Osteoblast (primary cell): ENCODE measurements around the gene NRARP. TPM values are rescaled to one million over a fixed set of nuclear protein-coding genes. Genes with fewer than 3 reads are reported as not detected.

Experiments used
- DNase-seq: peaks from one replicate; pipeline ENCODE4 v3.0.0; 2011; ENCODE audit warnings: low spot score, mixed read lengths; ENCODE audit not compliant: insufficient read length; ENCODE audit errors: missing footprints
- H2AFZ ChIP-seq: 2 replicates; pipeline ENCODE4 v1.6.0; 2011; ENCODE audit warnings: mild to moderate bottlenecking, low read length
- H3K27ac ChIP-seq: 2 replicates; pipeline ENCODE4 v1.5.1; 2011; ENCODE audit warnings: mild to moderate bottlenecking, low read depth, low read length, moderate library complexity
- H3K27me3 ChIP-seq: 2 replicates; pipeline ENCODE4 v1.6.0; 2012; ENCODE audit warnings: mild to moderate bottlenecking, control low read depth, inconsistent platforms, low read length, moderate library complexity; ENCODE audit not compliant: insufficient read depth
- H3K36me3 ChIP-seq: 2 replicates; pipeline ENCODE4 v1.5.1; 2011; ENCODE audit warnings: mild to moderate bottlenecking, low read length, control low read depth, moderate library complexity; ENCODE audit not compliant: insufficient read depth
- H3K4me1 ChIP-seq: 2 replicates; pipeline ENCODE4 v1.5.1; 2011; ENCODE audit warnings: mild to moderate bottlenecking, low read length, control low read depth, moderate library complexity; ENCODE audit not compliant: insufficient read depth
- H3K4me2 ChIP-seq: 2 replicates; pipeline ENCODE4 v1.6.0; 2011; ENCODE audit warnings: mild to moderate bottlenecking, low read length; ENCODE audit not compliant: insufficient read depth
- H3K4me3 ChIP-seq: fragments of 200-600 bp; sonication (generic); 3 replicates; pipeline ENCODE4 v1.5.1; 2012; ENCODE audit warnings: mild to moderate bottlenecking, low read length, inconsistent platforms; ENCODE audit not compliant: insufficient read depth
- H3K79me2 ChIP-seq: 2 replicates; pipeline ENCODE4 v1.6.0; 2012; ENCODE audit warnings: mild to moderate bottlenecking, low read length, control low read depth, inconsistent platforms; ENCODE audit not compliant: insufficient read depth
- H3K9me3 ChIP-seq: 2 replicates; pipeline ENCODE4 v1.5.1; 2011; ENCODE audit warnings: low read depth, low read length, control low read depth
- H4K20me1 ChIP-seq: 2 replicates; pipeline ENCODE4 v1.6.0; 2012; ENCODE audit warnings: mild to moderate bottlenecking, low read length, control low read depth; ENCODE audit not compliant: insufficient read depth
- total RNA-seq: library from RNA; depleted of rRNA; stranded (reverse); fragments of >200 nt; gene quantifications from 2 replicates; pipeline ENCODE4 v1.2.3, GENCODE V29; 2012
- TF ChIP-seq, protein P1 (sequence below): IDR thresholded peaks from 2 replicates; pipeline ENCODE4 v1.5.1; 2011; ENCODE audit warnings: mild to moderate bottlenecking, low read depth, low read length, moderate library complexity; ENCODE audit errors: extremely low read depth

Gene NRARP
- total RNA-seq, 1 donor = under 0.01 TPM

DNA sequence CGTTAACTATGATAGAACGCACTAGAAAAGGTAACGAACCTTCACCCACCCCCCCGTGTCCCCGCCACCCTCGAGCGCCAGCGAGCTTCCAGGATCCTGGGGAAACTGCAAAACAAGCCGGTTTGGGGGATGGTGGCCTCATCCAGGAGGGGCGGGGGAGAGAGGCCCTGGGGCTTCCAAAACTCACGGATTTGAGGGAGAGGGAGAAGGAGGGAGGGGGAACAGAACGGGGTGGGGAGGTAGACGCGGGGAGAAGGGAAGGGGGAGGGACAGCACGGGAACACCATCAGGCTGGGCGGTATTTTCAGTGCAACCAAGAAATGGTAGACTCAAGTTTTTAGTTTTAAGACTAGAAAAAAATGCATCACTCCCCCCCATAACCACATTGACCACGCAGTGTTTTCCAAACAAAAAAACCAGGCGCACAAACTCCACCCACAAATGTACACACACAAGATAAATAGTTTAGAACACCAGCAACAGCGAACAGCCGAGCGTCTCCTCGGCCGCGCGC lies 1.4 kb downstream of the NRARP start:
- no peaks in the 10 kb centered on the region for H3K79me2 ChIP-seq
- peak overlapping the region; percentile 50 for H3K4me2 ChIP-seq
- H3K4me1 ChIP-seq = peaks cover 8% of the 10 kb centered on the region
- TF ChIP-seq, protein P1, sequence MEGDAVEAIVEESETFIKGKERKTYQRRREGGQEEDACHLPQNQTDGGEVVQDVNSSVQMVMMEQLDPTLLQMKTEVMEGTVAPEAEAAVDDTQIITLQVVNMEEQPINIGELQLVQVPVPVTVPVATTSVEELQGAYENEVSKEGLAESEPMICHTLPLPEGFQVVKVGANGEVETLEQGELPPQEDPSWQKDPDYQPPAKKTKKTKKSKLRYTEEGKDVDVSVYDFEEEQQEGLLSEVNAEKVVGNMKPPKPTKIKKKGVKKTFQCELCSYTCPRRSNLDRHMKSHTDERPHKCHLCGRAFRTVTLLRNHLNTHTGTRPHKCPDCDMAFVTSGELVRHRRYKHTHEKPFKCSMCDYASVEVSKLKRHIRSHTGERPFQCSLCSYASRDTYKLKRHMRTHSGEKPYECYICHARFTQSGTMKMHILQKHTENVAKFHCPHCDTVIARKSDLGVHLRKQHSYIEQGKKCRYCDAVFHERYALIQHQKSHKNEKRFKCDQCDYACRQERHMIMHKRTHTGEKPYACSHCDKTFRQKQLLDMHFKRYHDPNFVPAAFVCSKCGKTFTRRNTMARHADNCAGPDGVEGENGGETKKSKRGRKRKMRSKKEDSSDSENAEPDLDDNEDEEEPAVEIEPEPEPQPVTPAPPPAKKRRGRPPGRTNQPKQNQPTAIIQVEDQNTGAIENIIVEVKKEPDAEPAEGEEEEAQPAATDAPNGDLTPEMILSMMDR = no peak
- H3K36me3 ChIP-seq = no peaks in the 10 kb centered on the region
- H2AFZ ChIP-seq = no peak overlapping the region
- H4K20me1 ChIP-seq = no peaks in the 10 kb centered on the region
- H3K27ac ChIP-seq = no peak overlapping the region
- H3K27me3 ChIP-seq = peaks cover 42% of the 10 kb centered on the region
- DNase-seq = no peak
- peak overlapping the region; percentile 41 for H3K4me3 ChIP-seq
- no peaks in the 10 kb centered on the region for H3K9me3 ChIP-seq

DNA sequence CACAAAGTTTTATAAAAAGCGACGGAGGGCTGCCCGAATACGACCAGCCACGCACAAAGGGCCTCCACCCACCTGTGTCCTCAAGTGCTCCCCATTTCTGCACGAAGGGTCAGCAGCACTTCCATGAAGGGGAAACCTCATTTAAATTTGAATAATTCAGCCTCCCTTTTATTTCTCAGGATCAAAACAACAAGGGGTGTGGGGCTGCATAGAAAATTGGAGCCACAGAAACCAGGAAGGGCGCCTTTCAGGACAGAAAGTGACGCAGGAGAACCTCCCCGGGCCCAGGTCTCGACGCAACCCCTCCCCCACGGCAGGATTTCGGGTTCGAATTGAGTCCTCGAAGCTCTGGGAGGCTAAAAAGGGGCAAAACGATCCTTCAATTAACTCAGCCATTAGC lies 2.1 kb downstream of the NRARP start:
- H3K9me3 ChIP-seq = no peaks in the 10 kb centered on the region
- no peaks in the 10 kb centered on the region for H4K20me1 ChIP-seq
- no peak overlapping the region for H2AFZ ChIP-seq
- TF ChIP-seq, protein P1 = no peak
- H3K4me2 ChIP-seq = no peak overlapping the region
- H3K27me3 ChIP-seq = peaks cover 44% of the 10 kb centered on the region
- no peak overlapping the region for H3K4me3 ChIP-seq
- H3K27ac ChIP-seq = no peak overlapping the region
- no peak for DNase-seq
- no peaks in the 10 kb centered on the region for H3K36me3 ChIP-seq
- H3K79me2 ChIP-seq = no peaks in the 10 kb centered on the region
- H3K4me1 ChIP-seq = peaks cover 4% of the 10 kb centered on the region

DNA sequence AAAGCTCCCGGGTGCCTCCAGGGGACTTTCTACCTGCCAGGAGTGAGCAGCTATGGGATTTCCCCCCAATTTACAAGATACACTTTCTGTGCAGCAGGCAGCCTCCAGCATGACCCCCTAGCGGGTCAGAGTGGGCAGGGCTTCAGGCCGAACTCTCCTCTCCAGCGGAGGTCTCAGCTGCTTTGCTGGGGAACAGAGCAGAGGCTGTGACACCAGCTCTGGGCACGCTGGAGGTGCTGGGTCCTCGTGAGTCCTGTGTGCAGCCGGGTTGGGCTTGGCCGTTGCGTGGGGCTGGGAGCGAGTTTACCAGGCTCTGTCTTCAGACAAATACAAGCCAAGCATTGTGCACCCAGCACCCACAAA lies 2.9 kb downstream of the NRARP start:
- H3K9me3 ChIP-seq = peaks cover 3% of the 10 kb centered on the region
- TF ChIP-seq, protein P1 = no peak

DNA sequence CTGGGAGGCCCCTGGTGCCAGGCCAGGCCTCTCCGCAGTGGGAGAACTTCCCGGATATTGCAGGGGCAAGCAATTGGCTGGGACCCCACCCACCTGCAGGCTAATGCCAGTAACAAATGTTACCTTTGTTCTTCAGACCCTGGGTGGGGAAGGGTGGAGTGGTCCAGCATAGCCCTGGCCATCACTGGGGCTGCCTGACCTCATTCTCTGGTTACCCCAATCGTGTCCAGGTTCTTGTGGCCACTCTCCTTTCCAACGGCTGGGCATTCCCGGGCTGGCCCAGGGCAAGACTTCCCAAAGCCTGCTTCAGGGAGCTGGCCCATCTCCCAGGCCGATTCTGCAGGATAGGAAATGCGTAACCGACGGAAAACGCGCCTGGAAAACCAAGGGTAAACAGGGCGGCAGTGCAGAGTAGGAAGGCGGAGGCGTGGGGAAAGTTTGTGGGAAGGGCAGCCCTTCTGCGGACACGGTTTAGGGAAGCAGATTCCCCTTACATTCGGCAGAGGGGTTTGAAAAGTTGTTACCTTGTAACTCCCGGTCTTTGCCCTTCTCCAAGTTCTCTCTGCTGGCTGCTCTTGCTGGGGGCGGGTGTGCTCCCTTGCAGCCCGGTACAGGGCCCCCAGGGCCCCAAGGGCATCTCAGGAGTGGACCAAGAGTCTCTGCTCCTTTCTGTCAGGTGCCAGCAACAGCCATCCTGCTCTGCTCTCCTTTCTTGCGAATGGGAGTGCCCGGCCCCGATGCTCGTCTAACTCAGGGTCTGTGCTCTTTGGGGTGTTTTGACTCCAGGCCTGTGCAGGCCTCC lies 3.5 kb downstream of the NRARP start:
- Histone ChIP-seq H3K27ac (no peak overlapping the region), H3K4me3 (no peak overlapping the region), H3K36me3 (no peaks in the 10 kb centered on the region), H3K9me3 (peaks cover 3% of the 10 kb centered on the region), H3K27me3 (peaks cover 57% of the 10 kb centered on the region), H2AFZ (no peak overlapping the region), H3K4me2 (no peak overlapping the region), H3K4me1 (peaks cover 4% of the 10 kb centered on the region), H3K79me2 (no peaks in the 10 kb centered on the region), H4K20me1 (peaks cover 3% of the 10 kb centered on the region)
- TF ChIP-seq, protein P1 = no peak
- DNase-seq = no peak

More for the DNA sequence above, 2.9 kb downstream of the NRARP start:
- Histone ChIP-seq H3K36me3 (no peaks in the 10 kb centered on the region), H3K79me2 (no peaks in the 10 kb centered on the region), H3K27ac (no peak overlapping the region), H3K4me2 (no peak overlapping the region), H3K4me1 (peaks cover 4% of the 10 kb centered on the region), H4K20me1 (peaks cover 3% of the 10 kb centered on the region), H3K4me3 (no peak overlapping the region), H3K27me3 (peaks cover 51% of the 10 kb centered on the region), H2AFZ (no peak overlapping the region)
- no peak for DNase-seq
